Stimulated activated naive CD8-positive, alpha-beta T cell treated with anti-CD3 and anti-CD28 coated beads, Interleukin-15, Interleukin-2, amounts not matched to agents 100 U/mL and 50 U/mL, for 24 hours (primary cell): ENCODE measurements around the gene UPK1A.

Experiments
- ATAC-seq: fragments of 150-1000 bp; cut with Tn5 transposase; one replicate; pipeline ENCODE4 v1.10.0; 2021
- DNase-seq: peaks from one replicate; pipeline ENCODE4 v3.0.0; 2021

Gene UPK1A

DNA sequence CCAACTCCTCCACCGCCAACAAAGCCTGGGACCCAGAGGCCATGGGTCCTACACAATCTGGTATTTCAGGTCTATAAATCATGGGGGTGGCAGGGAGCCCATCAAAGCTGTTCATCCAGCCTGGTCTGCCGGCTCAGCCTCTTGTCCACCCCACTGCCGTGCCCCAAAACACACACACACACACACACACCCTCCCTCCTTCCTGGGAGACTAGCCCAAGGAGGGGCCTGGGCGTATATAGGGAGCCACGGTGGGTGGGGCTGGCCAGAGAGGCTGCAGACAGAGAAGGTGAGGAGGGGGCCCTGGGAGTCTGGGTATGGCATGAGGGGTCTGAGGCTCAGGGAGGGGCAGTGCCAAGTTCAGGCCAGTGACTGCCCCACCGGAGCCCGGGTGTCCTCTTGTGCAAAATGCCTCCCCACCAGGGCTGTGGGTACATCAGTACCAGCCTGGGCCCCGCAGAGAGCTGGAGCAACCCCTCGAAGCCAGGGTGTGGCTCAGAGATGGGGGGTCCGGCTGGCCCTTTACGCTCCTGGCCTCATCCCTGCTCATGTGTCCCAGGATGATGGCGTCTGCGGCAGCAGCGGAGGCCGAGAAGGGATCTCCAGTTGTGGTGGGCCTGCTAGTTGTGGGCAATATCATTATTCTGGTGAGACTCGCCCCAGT is at the start of gene UPK1A:
UPK1A (plus strand) TSS at position 267 of the 663 bp plus-strand sequence; CDS start at position 563, 296 bp downstream.
- DNase-seq: no peak
- ATAC-seq: no peak

DNA sequence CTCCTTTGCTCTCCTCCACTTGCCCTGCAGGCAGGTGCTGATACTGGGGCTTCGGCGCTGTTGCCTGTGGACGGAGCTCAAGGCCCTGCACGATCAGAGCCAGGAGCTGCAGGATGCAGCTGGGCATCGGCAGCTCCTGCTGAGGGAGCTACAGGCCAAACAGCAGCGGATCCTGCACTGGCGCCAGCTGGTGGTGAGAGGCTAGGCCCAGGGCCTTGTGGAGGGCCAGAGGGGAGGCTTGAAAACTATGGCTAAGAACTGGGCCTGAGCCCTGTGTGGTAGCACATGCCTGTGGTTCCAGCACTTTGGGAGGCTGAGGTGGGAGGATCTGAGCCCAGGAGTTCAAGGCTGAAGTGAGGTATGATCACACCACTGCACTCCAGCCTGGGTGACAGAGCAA is 47.5 kb upstream of the UPK1A start:
- ATAC-seq: no peak
- DNase-seq: no peak

DNA sequence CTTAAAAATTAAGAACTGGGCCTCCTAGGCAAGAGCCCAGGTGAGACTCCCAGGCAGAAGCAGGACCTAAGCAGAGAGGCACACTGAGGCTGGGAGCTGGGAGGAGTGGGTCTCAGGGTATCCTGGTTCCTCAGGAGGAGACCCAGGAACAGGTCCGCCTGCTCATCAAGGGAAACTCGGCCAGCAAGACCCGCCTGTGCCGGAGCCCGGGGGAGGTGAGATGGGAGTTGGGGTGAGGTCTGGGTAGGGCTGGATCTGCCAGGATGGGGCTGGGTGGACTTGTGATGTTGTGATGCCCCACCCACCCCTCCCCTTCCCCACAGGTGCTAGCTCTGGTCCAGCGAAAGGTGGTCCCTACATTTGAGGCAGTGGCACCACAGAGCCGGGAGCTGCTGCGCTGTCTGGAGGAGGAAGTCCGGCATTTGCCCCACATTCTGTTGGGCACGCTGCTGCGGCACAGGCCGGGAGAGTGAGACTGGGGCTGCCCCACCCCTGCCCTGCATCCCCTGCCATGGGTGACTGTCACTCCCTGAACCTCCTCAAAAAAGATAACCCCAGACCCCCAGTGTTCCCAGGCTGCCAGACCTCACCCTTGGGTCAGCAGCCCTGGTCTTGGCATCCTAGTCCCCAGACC is 46.9 kb upstream of the UPK1A start:
- DNase-seq (no peak), ATAC-seq (no peak)

DNA sequence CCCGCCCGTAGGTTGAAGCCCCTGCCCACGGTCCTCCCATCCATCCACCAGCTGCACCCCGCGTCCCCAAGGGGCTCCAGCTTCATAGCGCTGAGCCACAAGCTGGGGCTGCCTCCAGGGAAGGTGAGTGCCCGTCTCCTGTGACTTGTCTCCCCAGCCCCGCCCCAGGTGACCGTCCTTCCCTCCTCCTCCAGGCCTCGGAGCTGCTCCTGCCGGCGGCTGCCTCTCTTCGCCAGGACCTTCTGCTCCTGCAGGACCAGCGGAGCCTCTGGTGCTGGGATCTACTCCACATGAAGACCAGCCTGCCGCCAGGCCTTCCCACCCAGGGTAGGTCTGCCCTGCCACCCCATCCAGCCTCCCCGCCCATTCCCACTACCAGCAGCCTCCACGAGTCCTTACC is 46.3 kb upstream of the UPK1A start:
- no peak for DNase-seq
- ATAC-seq: no peak

DNA sequence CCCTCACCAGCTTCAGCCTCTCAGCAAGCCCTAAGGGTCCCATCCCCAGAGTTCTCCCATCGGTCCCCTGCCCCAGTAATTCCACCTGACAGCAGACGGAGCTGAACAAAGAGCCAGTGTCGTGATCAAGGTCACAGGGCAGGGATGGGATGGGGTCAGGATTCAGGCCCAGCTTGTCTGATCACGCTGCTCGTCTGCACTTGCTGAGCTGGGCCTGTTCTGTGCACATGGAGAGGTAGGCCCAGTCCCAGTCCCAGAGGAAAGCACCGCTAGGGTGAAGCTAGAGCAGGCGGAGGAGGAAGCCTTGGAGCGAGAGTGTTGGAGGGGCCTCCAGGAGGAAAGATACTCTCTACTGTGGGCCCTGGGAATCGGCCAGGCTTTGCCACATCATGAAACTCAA is 44.6 kb upstream of the UPK1A start:
- no peak for DNase-seq
- ATAC-seq: no peak

DNA sequence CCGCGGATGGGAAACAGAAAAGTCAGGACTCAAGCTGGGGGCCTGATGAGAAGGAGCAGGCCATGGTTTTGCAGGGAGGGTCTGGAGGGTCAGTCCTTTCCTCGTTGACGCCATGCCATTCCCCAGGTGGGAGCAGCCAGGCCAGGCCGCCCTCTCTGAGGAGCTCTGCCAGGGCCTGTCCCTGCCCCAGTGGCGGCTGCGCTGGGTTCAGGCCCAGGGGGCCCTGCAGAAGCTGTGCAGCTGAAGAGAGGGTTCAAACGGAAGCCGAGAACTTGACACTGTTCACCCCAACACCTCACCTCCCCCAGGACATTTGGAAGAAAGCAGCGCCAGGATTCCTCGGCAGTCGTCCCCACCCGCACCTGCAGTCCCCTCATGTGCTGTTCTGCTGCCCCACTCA is 43.6 kb upstream of the UPK1A start:
- ATAC-seq (no peak), DNase-seq (no peak)

DNA sequence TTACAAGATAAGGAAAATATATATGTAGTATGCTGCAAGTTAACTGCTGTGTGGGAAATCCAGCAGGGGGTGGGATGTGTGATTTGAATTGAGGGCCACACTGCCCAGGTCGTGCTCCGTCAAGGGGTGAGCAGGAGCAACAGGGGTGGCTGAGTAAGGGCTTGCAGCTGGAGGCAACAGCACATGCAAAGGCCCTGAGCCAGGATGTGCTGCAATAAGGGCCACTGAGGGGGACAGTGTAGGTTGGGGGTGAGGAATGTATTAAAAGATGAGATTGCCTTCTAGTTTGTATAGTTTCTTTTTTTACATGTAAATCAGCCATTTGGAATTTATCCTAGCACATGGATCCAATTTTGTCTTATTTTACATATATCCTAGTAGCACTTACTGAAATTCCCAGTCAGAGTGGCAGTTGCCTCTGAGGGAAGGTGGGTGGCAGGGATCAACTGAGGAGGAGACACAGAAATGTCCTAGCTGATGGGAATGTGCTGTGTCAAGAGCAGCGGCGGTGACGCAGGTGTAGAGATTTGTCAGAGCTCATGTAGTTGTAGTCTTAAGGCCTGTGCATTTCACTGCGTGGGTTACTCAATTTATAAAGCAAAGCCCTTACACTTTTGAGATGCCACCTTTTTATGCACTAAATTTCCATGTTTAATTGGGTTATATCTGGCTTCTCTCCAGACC is 42.8 kb upstream of the UPK1A start:
- ATAC-seq (no peak), DNase-seq (no peak)

DNA sequence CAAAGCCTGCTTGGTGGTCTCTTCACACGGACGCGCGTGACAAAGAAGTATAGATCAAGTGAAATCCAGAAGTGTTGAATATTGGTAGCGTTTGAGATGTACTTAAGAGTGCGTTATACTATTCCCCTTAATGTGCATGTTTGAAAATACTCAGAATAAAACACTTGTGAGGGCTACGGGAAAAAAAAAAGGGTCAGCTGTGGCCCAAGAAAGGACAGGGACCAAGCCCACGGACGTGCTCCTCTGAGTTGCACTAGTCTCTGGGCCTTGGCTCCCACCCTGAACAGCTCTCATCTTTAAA is 38.1 kb upstream of the UPK1A start:
- DNase-seq (no peak), ATAC-seq (peak; percentile 17)

DNA sequence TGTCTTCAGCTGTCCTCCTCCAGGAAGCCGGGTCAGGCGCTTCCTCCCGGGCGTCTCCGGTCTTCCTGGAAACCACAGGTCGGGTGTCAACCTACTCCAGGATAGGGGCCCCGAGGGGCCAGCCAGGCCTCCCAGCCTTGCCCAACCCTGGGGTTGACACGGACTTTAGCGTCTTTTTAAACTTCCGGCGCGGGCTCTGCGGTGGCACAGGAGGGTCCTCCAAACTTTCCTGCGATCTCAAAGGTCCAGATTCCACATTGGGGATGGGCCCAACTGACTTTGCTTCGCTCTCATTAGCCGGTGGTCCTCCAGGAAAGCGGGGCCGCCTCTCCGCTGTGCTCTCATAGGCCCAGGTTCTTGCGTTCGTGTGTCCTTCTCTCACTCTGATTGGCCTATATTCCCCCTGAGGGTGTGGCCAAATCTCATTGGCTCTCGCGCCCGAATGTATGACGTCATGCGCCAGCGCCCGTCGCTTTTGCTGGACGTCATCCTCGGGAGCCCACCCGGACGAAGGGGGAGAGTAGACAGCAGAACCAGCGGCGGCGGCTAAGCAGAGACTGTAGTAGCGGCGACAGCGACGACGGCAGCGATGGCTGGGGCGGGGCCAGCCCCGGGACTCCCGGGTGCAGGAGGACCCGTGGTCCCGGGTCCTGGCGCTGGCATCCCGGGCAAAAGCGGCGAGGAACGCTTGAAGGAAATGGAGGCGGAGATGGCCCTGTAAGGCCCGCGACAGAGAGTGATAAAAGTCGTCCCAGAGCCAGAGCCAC is 37.6 kb upstream of the UPK1A start, which contains the start of gene RBM42:
RBM42 (plus strand) TSS at position 472 of the 767 bp plus-strand sequence; CDS start at position 590, 118 bp downstream.
- ATAC-seq: peak; percentile 100

DNA sequence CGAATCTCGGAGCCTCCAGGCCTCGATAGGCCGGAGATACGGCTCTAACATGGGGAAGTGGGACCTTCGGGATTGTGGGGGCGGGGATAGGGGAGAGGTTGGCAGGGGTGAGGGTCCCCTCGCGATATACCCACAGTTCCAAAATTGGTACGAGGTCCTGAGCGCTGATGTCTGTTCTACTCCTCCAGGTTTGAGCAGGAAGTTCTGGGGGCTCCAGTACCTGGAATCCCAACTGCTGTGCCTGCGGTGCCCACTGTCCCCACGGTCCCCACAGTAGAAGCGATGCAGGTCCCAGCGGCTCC is 37.0 kb upstream of the UPK1A start:
- DNase-seq: no peak
- ATAC-seq: no peak

More for the DNA sequence above, 37.6 kb upstream of the UPK1A start, which contains the start of gene RBM42:
- DNase-seq: peak; percentile 98

DNA sequence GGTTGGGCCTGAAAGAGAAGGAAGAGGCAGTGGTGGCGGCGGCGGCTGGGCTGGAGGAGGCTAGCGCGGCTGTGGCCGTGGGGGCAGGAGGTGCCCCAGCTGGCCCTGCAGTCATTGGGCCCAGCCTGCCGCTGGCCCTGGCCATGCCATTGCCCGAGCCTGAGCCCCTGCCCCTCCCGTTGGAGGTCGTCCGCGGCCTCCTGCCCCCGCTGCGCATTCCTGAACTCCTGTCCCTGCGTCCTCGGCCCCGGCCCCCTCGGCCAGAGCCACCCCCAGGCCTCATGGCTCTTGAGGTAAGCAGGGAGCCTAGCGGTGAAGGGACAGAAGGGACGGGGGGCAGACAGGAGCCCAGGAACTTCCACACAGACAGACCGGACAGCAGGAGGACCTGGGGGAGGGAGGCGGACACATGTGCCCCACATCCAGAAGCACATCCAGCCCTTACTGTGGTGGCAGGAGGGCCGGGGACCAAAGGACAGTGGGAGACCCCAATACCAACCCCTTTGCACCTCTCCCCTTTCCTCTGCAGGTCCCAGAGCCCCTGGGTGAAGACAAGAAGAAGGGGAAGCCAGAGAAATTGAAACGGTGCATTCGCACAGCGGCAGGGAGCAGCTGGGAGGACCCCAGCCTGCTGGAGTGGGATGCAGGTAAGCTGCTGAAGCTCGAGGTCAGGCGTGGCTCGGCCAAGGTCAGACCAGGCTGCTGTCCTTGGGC is 32.4 kb upstream of the UPK1A start:
- ATAC-seq: no peak
- DNase-seq: no peak

DNA sequence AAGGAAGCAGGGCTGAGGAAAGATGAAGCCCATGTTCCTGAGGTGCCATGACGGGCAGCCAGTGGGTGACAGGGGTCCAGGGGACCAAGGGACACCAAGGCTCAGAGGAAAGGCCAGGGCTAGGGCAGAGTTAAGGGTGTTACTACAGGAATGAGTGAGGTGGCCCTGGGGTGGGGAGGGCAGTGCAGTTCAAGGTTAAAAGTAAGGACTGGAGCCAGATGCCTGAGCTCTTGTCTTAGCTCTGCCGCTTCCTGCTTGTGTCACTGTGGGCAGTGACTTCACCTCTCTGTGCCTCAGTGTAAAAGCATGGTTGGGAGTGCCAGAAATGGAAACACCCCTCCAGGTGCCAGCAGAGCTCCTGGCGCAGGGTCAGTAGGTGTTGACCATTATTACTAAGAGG is 29.7 kb upstream of the UPK1A start:
- DNase-seq: no peak
- no peak for ATAC-seq

DNA sequence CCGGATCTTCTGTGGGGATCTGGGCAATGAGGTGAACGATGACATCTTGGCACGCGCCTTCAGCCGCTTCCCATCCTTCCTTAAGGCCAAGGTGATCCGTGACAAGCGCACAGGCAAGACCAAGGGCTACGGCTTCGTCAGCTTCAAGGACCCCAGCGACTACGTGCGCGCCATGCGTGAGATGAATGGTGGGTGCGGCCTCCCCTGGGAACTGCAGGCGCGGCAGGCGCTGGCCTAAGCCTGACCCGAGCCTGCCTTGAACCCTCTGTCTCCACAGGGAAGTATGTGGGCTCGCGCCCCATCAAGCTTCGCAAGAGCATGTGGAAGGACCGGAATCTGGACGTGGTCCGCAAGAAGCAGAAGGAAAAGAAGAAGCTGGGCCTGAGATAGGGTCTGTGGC is 29.2 kb upstream of the UPK1A start:
- no peak for ATAC-seq
- no peak for DNase-seq

DNA sequence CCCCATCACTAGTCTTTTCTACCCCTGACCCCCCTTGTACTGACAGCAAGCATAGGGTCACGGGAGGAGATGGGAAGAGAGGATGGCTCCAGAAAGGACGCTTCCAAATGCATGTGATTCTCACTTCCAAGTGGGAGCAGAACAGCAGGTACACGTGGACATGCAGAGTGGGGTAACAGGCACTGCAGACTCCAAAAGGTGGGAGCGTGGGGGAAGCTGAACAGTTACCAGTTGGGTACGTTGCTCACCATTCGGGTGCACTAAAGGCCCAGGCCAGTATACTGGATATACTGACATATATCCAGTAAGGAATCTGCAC is 27.0 kb upstream of the UPK1A start:
- DNase-seq (no peak), ATAC-seq (no peak)

DNA sequence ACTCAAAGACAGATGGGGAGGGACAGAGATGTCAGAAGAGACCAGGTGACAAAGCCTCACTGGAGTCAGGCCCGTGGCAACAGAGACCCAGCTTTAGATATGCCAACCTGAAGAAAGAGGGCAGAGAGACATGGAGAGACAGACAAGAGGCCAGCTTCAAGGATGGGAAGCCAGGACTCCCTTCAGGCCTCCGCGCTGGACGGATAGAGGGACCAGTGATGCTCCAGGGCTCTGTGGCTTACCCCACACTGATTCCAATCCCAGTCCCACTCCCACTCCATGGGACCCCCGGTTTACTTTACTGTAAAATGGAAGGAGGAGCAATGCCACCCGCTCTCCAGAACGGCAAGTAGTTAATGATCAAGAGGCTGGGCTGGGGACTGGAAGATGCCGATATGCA is 26.5 kb upstream of the UPK1A start:
- no peak for DNase-seq
- no peak for ATAC-seq

DNA sequence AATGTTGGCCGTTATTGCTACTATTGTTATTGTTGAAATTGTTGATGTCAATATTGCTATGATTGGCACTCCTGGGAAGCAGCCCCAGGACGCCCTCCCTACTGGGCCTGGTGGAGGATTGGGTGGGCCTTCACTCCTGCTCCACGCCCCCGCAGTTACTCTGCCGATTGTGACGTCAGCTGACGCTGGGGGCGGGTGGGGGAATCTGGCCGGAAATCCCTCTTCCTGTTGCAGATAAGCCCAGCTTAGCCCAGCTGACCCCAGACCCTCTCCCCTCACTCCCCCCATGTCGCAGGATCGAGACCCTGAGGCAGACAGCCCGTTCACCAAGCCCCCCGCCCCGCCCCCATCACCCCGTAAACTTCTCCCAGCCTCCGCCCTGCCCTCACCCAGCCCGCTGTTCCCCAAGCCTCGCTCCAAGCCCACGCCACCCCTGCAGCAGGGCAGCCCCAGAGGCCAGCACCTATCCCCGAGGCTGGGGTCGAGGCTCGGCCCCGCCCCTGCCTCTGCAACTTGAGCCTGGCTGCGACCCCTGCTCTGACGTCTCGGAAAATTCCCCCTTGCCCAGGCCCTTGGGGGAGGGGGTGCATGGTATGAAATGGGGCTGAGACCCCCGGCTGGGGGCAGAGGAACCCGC is 24.7 kb upstream of the UPK1A start, which contains the start of gene ETV2:
ETV2 (plus strand) TSS at position 231 of the 637 bp plus-strand sequence. CDS start 716 bp downstream, outside the sequence.
- peak; percentile 77 for DNase-seq

DNA sequence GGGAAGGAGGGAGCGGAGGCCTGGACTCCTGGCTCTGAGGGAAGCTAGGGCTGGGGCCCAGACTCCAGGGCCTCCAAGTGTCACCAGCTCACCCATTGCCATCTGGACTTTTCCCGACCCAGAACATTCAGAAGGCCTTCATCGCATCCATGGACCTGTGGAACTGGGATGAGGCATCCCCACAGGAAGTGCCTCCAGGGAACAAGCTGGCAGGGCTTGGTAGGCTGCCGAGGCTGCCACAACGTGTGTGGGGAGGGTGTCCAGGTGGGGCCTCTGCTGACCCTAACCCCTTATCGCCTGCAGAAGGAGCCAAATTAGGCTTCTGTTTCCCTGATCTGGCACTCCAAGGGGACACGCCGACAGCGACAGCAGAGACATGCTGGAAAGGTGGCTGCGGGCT is 24.0 kb upstream of the UPK1A start:
- DNase-seq: no peak
- no peak for ATAC-seq

More for the DNA sequence above, 24.7 kb upstream of the UPK1A start, which contains the start of gene ETV2:
- ATAC-seq: no peak

DNA sequence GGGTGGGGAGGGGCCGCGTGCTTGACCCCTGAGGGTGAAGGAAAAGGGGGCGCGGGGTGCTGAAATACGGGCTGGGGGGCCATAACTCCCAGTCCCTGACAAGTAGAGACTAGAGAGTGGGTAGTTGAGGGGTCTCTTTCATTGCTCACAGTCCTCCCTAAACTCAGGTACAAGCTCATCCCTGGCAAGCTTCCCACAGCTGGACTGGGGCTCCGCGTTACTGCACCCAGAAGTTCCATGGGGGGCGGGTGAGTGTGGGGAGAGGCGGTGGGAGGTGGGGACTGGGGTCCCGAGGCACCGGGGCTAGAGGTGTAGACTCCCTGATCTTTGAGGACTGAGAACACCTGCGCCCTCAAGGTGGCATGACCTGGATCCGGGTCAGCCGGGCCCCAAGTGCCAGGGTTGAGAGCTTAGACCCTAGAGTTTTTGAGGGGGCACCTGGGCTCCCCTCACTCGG is 23.5 kb upstream of the UPK1A start:
- DNase-seq (no peak), ATAC-seq (no peak)

DNA sequence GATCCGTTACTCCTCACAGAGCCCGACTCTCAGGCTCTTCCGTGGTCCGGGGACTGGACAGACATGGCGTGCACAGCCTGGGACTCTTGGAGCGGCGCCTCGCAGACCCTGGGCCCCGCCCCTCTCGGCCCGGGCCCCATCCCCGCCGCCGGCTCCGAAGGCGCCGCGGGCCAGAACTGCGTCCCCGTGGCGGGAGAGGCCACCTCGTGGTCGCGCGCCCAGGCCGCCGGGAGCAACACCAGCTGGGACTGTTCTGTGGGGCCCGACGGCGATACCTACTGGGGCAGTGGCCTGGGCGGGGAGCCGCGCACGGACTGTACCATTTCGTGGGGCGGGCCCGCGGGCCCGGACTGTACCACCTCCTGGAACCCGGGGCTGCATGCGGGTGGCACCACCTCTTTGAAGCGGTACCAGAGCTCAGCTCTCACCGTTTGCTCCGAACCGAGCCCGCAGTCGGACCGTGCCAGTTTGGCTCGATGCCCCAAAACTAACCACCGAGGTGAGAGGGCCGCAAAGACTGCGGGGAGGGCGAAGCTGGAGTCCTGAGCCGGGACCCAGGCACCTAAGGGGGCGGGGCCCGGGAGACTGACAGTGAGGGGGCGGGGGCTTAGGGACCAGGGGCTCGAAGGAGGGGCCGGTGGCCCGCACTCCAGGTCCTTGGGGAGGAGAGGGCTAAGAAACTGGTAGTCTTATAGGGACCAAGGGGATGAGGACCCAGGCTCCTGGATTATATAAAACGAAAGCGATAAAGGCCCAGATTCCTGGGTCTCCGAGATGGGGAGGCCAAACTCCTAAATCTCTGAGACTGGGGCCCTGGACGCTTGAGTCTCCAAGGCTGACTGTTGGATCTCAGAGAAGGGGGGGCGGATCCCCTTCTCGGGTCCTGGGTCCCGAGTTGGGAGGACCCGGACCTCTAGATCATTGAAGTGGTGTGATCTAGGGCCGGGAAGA is 22.8 kb upstream of the UPK1A start:
- peak; percentile 84 for DNase-seq
- ATAC-seq: peak; percentile 36

DNA sequence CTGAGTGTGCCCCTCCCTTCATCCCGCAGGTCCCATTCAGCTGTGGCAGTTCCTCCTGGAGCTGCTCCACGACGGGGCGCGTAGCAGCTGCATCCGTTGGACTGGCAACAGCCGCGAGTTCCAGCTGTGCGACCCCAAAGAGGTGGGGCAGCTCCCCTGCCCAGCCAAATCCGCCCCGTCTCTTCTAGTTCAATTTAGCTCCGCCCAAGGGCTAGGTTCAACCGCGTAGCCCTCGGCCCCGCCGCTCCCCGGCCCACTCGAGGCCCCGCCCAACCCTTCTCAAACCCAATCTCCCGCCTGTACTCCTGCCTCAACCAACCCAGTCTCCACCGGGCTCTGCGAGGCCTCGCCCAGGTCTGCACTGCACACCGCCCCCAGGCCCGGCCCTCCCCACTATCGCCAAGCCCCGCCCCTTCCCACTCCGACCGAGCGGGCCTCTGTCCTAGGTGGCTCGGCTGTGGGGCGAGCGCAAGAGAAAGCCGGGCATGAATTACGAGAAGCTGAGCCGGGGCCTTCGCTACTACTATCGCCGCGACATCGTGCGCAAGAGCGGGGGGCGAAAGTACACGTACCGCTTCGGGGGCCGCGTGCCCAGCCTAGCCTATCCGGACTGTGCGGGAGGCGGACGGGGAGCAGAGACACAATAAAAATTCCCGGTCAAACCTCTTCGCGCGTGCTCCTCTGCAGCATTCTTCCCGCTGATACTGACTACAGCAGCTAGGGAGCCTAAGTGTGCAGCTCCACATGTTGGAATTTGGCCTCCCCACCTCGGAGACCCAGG is 21.9 kb upstream of the UPK1A start:
- ATAC-seq (peak; percentile 91), DNase-seq (peak; percentile 97)
